ENCODE results near the gene FN1.

DNA sequence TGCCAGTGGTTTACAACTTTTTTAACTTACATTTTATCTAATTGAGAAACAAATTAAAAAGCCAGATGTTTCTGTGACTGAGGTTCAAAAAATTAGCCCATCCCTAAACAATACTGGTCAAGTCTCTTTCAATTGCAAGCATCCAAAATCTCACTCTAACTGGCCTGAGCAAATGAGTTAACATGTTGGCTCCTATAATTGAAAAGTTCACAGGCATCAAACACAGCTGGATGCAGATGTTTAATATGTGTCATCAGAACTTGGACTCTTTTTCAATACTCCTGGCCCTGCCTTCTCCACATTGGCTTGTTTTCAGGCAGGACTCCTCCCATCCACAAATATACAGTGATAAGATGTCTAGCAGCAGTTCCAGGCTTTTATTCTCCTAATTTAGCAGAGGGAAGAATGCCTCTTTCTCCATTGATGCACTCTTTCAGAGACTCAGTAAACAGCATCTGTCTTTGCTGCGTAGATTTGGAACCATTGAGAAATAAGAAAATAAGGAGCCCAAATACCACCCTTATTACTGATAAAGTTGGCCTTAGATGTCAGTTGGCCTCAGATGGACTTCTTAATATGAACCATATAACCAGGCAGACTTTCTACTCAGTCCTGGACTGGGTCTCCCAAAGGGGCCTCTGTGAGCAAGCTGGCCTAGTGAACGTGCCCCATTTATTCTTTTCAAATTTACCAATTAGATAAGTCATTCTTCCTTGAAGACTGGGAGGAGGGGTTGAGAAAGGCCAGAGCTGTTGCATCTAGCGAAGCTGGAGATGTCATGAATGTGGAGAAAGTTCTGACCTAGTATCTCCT is 30.4 kb upstream of the FN1 start:
- no peak for TF ChIP-seq POLR2A (IDR thresholded peaks at IDR 0.05)
- TF ChIP-seq, protein P1, sequence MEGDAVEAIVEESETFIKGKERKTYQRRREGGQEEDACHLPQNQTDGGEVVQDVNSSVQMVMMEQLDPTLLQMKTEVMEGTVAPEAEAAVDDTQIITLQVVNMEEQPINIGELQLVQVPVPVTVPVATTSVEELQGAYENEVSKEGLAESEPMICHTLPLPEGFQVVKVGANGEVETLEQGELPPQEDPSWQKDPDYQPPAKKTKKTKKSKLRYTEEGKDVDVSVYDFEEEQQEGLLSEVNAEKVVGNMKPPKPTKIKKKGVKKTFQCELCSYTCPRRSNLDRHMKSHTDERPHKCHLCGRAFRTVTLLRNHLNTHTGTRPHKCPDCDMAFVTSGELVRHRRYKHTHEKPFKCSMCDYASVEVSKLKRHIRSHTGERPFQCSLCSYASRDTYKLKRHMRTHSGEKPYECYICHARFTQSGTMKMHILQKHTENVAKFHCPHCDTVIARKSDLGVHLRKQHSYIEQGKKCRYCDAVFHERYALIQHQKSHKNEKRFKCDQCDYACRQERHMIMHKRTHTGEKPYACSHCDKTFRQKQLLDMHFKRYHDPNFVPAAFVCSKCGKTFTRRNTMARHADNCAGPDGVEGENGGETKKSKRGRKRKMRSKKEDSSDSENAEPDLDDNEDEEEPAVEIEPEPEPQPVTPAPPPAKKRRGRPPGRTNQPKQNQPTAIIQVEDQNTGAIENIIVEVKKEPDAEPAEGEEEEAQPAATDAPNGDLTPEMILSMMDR (IDR thresholded peaks at IDR 0.05): no peak

Measured in body of pancreas (tissue), 4 donors.